Mesenchymal stem cell (in vitro differentiated cells and primary cell): ENCODE measurements around the gene PDGFA.

Source experiments
- DNase-seq: peaks from one replicate; pipeline ENCODE4 v3.0.0-alpha.2; 2013
- H2AFZ ChIP-seq: one replicate; pipeline ENCODE4 v1.6.1; 2013; ENCODE audit warnings: low read depth, mild to moderate bottlenecking, control low read depth, inconsistent platforms, low read length, moderate library complexity
- H2AK5ac ChIP-seq: 2 replicates; pipeline ENCODE4 v1.6.1; 2013; ENCODE audit warnings: low read length, moderate library complexity, mild to moderate bottlenecking, inconsistent platforms; ENCODE audit not compliant: severe bottlenecking
- H2BK120ac ChIP-seq: one replicate; pipeline ENCODE4 v1.6.1; 2013; ENCODE audit warnings: low read depth, mild to moderate bottlenecking, inconsistent platforms, low read length, moderate library complexity
- H2BK12ac ChIP-seq, 2 experiments: one replicate each; pipeline ENCODE4 v1.6.1; 2013; ENCODE audit warnings: inconsistent platforms in 2 of 2, low read length in 2 of 2, mild to moderate bottlenecking in 2 of 2, moderate library complexity in 2 of 2, control low read depth in 1 of 2
- H2BK15ac ChIP-seq: one replicate; pipeline ENCODE4 v1.6.1; 2013; ENCODE audit warnings: mild to moderate bottlenecking, low read depth, inconsistent platforms; ENCODE audit not compliant: poor library complexity, severe bottlenecking
- H2BK5ac ChIP-seq: 2 replicates; pipeline ENCODE4 v1.6.1; 2013; ENCODE audit warnings: low read depth, mild to moderate bottlenecking, low read length, control low read depth, inconsistent platforms; ENCODE audit not compliant: poor library complexity, severe bottlenecking
- H3K14ac ChIP-seq, 2 experiments: one replicate each; pipeline ENCODE4 v1.6.1; 2013; ENCODE audit warnings: inconsistent platforms in 2 of 2, low read length in 2 of 2, control low read depth in 1 of 2, mild to moderate bottlenecking in 1 of 2, moderate library complexity in 1 of 2
- H3K18ac ChIP-seq, 2 experiments: one replicate each; pipeline ENCODE4 v1.6.1; 2013; ENCODE audit warnings: inconsistent platforms in 2 of 2, low read length in 2 of 2, control low read depth in 1 of 2, low read depth in 1 of 2, mild to moderate bottlenecking in 1 of 2
- H3K23ac ChIP-seq, 2 experiments: one replicate each; pipeline ENCODE4 v1.6.1; 2013; ENCODE audit warnings: inconsistent platforms in 2 of 2, low read length in 2 of 2, mild to moderate bottlenecking in 2 of 2, moderate library complexity in 2 of 2, control low read depth in 1 of 2
- H3K27ac ChIP-seq: 2 replicates; pipeline ENCODE4 v1.5.1; 2013; ENCODE audit warnings: mild to moderate bottlenecking, moderate library complexity, low read length, control low read depth, inconsistent platforms; ENCODE audit not compliant: poor library complexity, severe bottlenecking
- H3K27me3 ChIP-seq, 2 experiments: 2 replicates each; pipeline versions ENCODE4 v1.6.1 to v1.7.0; 2013; ENCODE audit warnings: low read length in 2 of 2, mild to moderate bottlenecking in 2 of 2, moderate library complexity in 2 of 2, control low read depth in 1 of 2, inconsistent platforms in 1 of 2; ENCODE audit not compliant: control insufficient read depth in 1 of 2, insufficient read depth in 1 of 2
- H3K36me3 ChIP-seq, 2 experiments: 2 replicates each; pipeline versions ENCODE4 v1.6.1 to v1.7.0; 2013; ENCODE audit warnings: low read length in 2 of 2, control low read depth in 1 of 2, inconsistent platforms in 1 of 2, low read depth in 1 of 2, mild to moderate bottlenecking in 1 of 2; ENCODE audit not compliant: insufficient read depth in 2 of 2, control insufficient read depth in 1 of 2
- H3K4ac ChIP-seq, 2 experiments: one replicate each; pipeline ENCODE4 v1.6.1; 2013; ENCODE audit warnings: inconsistent platforms in 2 of 2, low read length in 2 of 2, mild to moderate bottlenecking in 2 of 2, moderate library complexity in 2 of 2, control low read depth in 1 of 2, low read depth in 1 of 2
- H3K4me1 ChIP-seq: 2 replicates; pipeline ENCODE4 v1.6.1; 2013; ENCODE audit warnings: low read depth, low read length, control low read depth; ENCODE audit not compliant: control insufficient read depth, insufficient read depth
- H3K4me2 ChIP-seq: 2 replicates; pipeline ENCODE4 v1.6.1; 2013; ENCODE audit warnings: low read length, mild to moderate bottlenecking, inconsistent platforms; ENCODE audit not compliant: poor library complexity, severe bottlenecking
- H3K4me3 ChIP-seq, 2 experiments: 2 replicates each; pipeline versions ENCODE4 v1.5.1 to v1.7.0; 2013; ENCODE audit warnings: low read length in 2 of 2, mild to moderate bottlenecking in 2 of 2, control low read depth in 1 of 2, low read depth in 1 of 2; ENCODE audit not compliant: insufficient read depth in 1 of 2
- H3K79me1 ChIP-seq: replicated peaks from 2 replicates; pipeline ENCODE4 v1.6.1; 2013; ENCODE audit warnings: mild to moderate bottlenecking, control low read depth, low read length, inconsistent platforms; ENCODE audit not compliant: poor library complexity, severe bottlenecking
- H3K9ac ChIP-seq: 2 replicates; pipeline ENCODE4 v1.7.0; 2013; ENCODE audit warnings: mild to moderate bottlenecking, low read length, moderate library complexity
- H3K9me3 ChIP-seq: 2 replicates; pipeline ENCODE4 v1.7.0; 2013; ENCODE audit warnings: mild to moderate bottlenecking, low read length; ENCODE audit not compliant: control insufficient read depth
- H4K8ac ChIP-seq: one replicate; pipeline ENCODE4 v1.6.1; 2013; ENCODE audit warnings: inconsistent platforms, mild to moderate bottlenecking, low read length, moderate library complexity
- H4K91ac ChIP-seq: one replicate; pipeline ENCODE4 v1.6.1; 2013; ENCODE audit warnings: mild to moderate bottlenecking, low read length, inconsistent platforms
- WGBS: methylation state at CpG from one replicate; pipeline ENCODE4 v1.1.7; 2013; ENCODE audit warnings: mixed read lengths; 5-methylcytosine and 5-hydroxymethylcytosine counted together

The PDGFA gene

DNA sequence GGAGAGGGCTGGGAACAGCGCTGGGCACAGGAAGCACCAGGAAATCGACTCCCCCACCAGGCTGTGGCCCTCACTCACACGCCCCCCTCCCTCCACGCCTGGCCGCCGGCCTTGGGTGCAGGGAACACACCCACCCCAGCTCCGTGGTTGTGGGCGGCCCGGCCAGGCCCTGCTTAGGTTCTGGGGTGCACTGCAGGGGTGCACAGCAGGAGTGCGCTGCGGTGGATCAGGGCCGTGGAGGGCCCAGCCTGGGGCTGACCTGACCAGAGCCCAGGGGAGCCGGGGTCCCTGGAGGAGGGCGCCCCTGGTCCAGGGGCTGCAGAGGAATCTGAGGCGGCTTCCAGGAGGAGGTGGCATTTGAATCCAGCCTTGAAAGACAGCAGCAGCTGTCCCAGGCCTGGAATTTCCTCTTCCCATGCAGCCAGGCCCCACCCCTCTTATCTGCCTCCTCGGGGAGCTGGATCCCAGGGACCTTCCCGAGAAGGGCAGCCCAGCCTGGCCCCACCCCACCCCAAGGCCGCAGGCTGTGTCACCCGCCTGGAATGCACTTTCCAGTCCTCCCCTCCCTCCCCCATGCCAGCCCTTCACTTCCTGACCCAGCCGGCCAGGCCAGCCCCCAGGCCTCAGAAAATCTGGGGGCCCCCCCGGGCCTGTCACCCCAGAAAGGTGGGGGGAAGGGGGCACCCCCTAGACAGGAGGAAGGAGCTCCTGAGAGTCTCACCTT is 18.4 kb upstream of the PDGFA start:
- peaks cover 0 to 21% of the 10 kb centered on the region in 2 experiments for H3K27me3 ChIP-seq
- no peak overlapping the region for H3K4me3 ChIP-seq
- DNase-seq = peak; percentile 92
- H2BK12ac ChIP-seq = peak overlapping the region; percentile 85 to 96
- peak overlapping the region; percentile 97 for H2BK120ac ChIP-seq
- H3K27ac ChIP-seq = peak overlapping the region; percentile 68
- H2AK5ac ChIP-seq = peak overlapping the region; percentile 95
- no peak overlapping the region for H3K9ac ChIP-seq
- H3K18ac ChIP-seq = peak overlapping the region; percentile 90 to 95
- H4K91ac ChIP-seq = peak overlapping the region; percentile 94
- no peak overlapping the region for H2AFZ ChIP-seq
- H3K14ac ChIP-seq = peak overlapping the region in 1 of 2 experiments; percentile 45
- peak overlapping the region; percentile 80 for H2BK5ac ChIP-seq
- peak overlapping the region; percentile 86 to 94 for H3K4ac ChIP-seq
- WGBS = 21% methylated on average over 19 of the region's 21 CpGs
- peaks cover 45% of the 10 kb centered on the region for H3K4me1 ChIP-seq
- H3K9me3 ChIP-seq = no peaks in the 10 kb centered on the region
- no peaks in the 10 kb centered on the region for H3K79me1 ChIP-seq
- H3K36me3 ChIP-seq = peaks cover 0 to 3% of the 10 kb centered on the region in 2 experiments
- H3K23ac ChIP-seq = no peak overlapping the region
- peak overlapping the region; percentile 93 for H4K8ac ChIP-seq
- peak overlapping the region; percentile 52 for H3K4me2 ChIP-seq
- peak overlapping the region; percentile 91 for H2BK15ac ChIP-seq

- peaks cover 30% of the 10 kb centered on the region for H3K4me1 ChIP-seq
- H2BK120ac ChIP-seq = no peak overlapping the region
- no peak overlapping the region for H3K18ac ChIP-seq
- H3K27me3 ChIP-seq = peaks cover 0 to 36% of the 10 kb centered on the region in 2 experiments
- peak overlapping the region; percentile 15 to 73 for H2BK12ac ChIP-seq
- peak overlapping the region; percentile 37 for H2AK5ac ChIP-seq
- H3K9me3 ChIP-seq = no peaks in the 10 kb centered on the region
- H2AFZ ChIP-seq = no peak overlapping the region
- no peak overlapping the region for H2BK15ac ChIP-seq
- no peak overlapping the region for H4K8ac ChIP-seq
- 93% methylated on average over 12 of the region's 12 CpGs for WGBS
- H3K4me3 ChIP-seq = no peak overlapping the region
- DNase-seq = no peak
- H3K9ac ChIP-seq = no peak overlapping the region
- H3K79me1 ChIP-seq = no peaks in the 10 kb centered on the region
- H3K36me3 ChIP-seq = peaks cover 0 to 3% of the 10 kb centered on the region in 2 experiments
- H3K23ac ChIP-seq = no peak overlapping the region
- H3K14ac ChIP-seq = no peak overlapping the region
- no peak overlapping the region for H4K91ac ChIP-seq
- H3K4me2 ChIP-seq = no peak overlapping the region
- H2BK5ac ChIP-seq = no peak overlapping the region
- no peak overlapping the region for H3K27ac ChIP-seq
- H3K4ac ChIP-seq = no peak overlapping the region
Measured at GRCh38 chr7:536231-536630, 16.6 kb upstream of the PDGFA start.

DNA sequence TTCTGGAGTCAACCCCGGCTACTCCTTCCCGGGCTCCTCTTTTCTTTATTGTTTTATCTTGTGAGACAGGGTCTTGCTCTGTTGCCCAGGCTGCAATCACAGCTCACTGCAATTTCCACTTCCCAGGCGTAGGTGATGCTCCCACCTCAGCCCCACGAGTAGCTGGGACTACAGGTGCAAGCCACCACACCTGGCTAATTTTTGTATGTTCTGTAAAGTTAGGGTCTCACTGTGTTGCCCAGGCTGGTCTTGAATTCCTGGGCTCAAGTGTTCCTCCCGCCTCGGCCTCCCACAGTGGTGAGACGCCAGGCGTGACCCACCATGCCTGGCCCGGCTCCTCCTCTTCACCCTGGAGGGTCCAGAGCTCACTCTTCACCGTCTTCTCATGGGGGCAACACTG is 15.3 kb upstream of the PDGFA start:
- Histone ChIP-seq H2BK15ac (no peak overlapping the region), H3K4me3 (no peak overlapping the region), H4K91ac (no peak overlapping the region), H2BK120ac (no peak overlapping the region), H3K27me3 (peaks cover 0 to 47% of the 10 kb centered on the region in 2 experiments), H3K36me3 (no peaks in the 10 kb centered on the region), H2BK12ac (no peak overlapping the region), H3K79me1 (no peaks in the 10 kb centered on the region), H3K27ac (no peak overlapping the region), H3K4me1 (peaks cover 34% of the 10 kb centered on the region), H3K14ac (no peak overlapping the region), H3K23ac (no peak overlapping the region), H3K9ac (no peak overlapping the region), H4K8ac (no peak overlapping the region), H2BK5ac (no peak overlapping the region), H3K9me3 (no peaks in the 10 kb centered on the region), H2AK5ac (no peak overlapping the region), H3K18ac (no peak overlapping the region), H3K4me2 (no peak overlapping the region), H2AFZ (no peak overlapping the region), H3K4ac (no peak overlapping the region)
- no peak for DNase-seq
- 95% methylated on average over 9 of the region's 10 CpGs for WGBS

DNA sequence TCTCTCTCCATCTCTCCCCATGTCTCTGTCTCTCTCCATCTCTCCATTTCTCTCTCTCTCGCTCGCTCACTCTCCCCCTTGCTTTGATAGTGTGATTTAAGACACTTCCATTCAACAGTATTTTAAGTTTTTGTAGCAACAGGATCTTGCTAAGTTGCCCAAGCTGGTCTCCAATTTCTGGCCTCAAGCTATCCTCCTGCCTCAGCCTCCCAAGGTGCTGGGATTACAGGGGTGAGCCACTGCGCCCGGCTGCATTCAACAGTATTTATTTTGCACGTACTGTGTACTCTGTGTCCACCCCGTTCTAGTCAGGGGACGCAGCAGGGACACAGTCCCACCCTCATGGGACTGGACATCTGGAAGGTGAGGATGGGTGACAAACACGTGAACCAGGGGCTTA is 14.4 kb upstream of the PDGFA start:
- Histone ChIP-seq H3K27ac (no peak overlapping the region), H2BK12ac (no peak overlapping the region), H3K27me3 (peaks cover 0 to 51% of the 10 kb centered on the region in 2 experiments), H2AK5ac (no peak overlapping the region), H3K9ac (no peak overlapping the region), H3K18ac (no peak overlapping the region), H3K14ac (no peak overlapping the region), H3K23ac (no peak overlapping the region), H3K4me3 (no peak overlapping the region), H2BK15ac (no peak overlapping the region), H2BK120ac (no peak overlapping the region), H4K8ac (no peak overlapping the region), H2BK5ac (no peak overlapping the region), H4K91ac (no peak overlapping the region), H3K4me2 (no peak overlapping the region), H3K36me3 (no peaks in the 10 kb centered on the region), H3K79me1 (no peaks in the 10 kb centered on the region), H3K4ac (no peak overlapping the region), H3K9me3 (no peaks in the 10 kb centered on the region), H3K4me1 (peaks cover 27% of the 10 kb centered on the region), H2AFZ (no peak overlapping the region)
- no peak for DNase-seq
- 96% methylated on average over 8 of the region's 8 CpGs for WGBS
